AG09319 (cell line): Measurements from ENCODE around the gene LAMC2.
"Not testable (repeated sequence)": the region's sequence is repeated elsewhere in the genome, so short reads cannot be mapped to it uniquely, and the experiment has no call there.

Experiments
- DNase-seq: peaks from one replicate; pipeline ENCODE4 v3.0.0-alpha.2; 2010; ENCODE audit warnings: low read depth; ENCODE audit errors: extremely low read depth
- TF ChIP-seq, protein P1 (sequence below): IDR thresholded peaks from 2 replicates; pipeline ENCODE4 v1.5.1; 2011; ENCODE audit warnings: low read depth, mild to moderate bottlenecking, inconsistent platforms, low read length, moderate library complexity

LAMC2 gene

DNA sequence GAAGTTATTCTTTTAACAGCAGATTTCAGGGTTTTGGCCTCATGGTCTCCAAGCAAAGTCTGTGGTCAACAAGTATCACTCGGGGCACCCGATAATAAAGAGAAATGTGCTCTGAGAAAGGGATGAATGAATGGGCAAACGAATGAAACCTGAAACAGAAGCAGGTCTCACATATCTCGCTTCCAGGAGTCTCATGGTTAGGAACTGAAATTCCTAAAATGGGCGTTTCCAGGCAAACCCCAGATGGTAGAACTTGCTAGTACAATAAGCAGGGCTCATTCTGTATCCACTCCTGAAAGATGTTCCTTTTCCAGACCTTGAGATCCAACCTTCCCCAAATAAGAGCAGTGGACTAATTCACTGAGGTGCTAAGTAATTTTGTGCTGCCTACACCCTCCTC, 87.2 kb downstream of the LAMC2 start:
- TF ChIP-seq, protein P1, sequence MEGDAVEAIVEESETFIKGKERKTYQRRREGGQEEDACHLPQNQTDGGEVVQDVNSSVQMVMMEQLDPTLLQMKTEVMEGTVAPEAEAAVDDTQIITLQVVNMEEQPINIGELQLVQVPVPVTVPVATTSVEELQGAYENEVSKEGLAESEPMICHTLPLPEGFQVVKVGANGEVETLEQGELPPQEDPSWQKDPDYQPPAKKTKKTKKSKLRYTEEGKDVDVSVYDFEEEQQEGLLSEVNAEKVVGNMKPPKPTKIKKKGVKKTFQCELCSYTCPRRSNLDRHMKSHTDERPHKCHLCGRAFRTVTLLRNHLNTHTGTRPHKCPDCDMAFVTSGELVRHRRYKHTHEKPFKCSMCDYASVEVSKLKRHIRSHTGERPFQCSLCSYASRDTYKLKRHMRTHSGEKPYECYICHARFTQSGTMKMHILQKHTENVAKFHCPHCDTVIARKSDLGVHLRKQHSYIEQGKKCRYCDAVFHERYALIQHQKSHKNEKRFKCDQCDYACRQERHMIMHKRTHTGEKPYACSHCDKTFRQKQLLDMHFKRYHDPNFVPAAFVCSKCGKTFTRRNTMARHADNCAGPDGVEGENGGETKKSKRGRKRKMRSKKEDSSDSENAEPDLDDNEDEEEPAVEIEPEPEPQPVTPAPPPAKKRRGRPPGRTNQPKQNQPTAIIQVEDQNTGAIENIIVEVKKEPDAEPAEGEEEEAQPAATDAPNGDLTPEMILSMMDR: no peak
- no peak for DNase-seq

DNA sequence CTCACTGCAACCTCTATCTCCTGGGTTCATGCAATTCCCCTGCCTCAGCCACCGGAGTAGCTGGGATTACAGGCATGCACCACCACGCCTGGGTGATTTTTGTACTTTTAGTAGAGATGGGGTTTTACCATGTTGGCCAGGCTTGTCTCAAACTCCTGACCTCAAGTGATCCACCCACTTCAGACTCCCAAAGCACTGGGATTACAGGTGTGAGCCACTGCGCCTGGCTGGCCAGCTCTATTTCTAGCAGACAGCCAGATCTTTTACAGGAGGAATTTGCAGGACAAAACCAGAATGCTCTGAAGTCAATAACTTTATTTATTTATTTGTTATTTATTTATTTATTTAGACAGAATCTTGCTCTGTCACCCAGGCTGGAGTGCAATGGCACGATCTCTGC, 87.9 kb downstream of the LAMC2 start:
- DNase-seq: not testable (repeated sequence)

DNA sequence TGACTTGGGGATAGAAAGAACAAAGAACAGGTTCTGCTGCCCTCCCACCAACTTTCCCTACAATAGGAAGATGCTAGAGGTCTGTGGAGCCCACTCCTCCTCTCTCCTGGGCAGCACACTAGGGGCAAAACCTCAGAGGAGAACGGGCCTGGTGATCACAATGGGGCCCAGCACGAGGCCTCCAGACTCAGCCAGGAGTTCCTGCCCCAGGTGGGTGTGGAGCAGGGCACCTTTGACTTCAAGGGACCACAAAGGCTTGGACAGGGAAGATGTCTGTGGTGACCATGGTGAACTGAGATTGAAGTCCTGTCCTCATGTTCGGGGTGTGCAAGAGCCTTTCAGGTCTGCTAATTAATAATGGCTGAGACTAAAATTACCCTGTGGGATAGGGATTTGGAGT, 88.8 kb downstream of the LAMC2 start:
- no peak for DNase-seq
- TF ChIP-seq, protein P1: no peak

DNA sequence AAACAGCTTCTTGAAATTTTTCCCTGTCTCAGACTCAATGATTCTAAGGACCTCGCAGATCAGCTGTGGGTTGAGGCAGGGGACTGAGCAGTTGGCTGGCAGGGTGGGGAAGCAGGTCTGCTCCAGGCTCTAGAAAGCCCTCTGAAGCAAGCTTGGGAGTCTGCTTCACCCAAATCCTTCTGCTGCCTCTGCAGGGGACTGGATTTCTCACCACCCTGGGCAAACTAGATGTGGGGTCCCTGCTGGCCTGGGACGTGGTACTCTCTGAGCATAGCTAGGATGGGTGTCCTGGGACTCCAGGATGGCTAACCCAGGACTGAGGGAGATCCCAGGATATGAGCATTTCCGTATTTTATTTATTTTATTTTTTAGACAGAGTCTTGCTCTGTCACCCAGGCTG, 89.3 kb downstream of the LAMC2 start:
- TF ChIP-seq, protein P1: no peak
- DNase-seq: no peak

DNA sequence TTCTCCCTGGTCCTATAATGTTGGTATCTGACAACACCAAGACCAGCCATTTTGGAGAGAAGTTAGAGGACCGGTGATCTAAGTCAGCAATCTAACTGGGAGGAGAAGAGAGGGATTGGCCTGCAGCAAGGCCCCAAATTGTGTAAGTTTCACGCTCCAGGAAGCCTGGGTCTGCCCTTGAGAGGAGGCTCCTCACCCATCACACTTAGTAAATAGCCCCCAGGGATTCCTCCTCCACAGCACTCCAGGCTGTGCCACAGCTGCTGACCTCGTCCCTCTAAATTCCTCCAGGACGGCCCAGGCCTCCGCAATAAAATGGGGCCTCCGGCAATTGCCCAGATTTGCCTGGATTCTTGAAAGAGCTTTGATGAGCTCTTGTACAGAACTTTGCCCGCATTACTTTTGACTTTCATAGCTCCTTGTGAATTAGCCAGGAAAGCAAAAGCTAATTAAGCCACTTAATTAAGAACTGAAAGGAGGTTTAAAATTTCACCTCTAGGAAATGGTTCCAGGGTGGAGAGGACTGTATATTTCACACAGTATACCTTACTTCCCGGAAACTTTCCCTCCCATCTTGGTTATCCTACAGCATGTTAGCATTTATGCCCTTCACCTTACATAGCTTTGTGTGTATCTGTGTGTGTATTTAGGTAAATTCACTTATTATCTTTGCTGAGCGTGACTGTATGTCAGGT, 90.5 kb downstream of the LAMC2 start:
- no peak for DNase-seq
- TF ChIP-seq, protein P1: no peak

DNA sequence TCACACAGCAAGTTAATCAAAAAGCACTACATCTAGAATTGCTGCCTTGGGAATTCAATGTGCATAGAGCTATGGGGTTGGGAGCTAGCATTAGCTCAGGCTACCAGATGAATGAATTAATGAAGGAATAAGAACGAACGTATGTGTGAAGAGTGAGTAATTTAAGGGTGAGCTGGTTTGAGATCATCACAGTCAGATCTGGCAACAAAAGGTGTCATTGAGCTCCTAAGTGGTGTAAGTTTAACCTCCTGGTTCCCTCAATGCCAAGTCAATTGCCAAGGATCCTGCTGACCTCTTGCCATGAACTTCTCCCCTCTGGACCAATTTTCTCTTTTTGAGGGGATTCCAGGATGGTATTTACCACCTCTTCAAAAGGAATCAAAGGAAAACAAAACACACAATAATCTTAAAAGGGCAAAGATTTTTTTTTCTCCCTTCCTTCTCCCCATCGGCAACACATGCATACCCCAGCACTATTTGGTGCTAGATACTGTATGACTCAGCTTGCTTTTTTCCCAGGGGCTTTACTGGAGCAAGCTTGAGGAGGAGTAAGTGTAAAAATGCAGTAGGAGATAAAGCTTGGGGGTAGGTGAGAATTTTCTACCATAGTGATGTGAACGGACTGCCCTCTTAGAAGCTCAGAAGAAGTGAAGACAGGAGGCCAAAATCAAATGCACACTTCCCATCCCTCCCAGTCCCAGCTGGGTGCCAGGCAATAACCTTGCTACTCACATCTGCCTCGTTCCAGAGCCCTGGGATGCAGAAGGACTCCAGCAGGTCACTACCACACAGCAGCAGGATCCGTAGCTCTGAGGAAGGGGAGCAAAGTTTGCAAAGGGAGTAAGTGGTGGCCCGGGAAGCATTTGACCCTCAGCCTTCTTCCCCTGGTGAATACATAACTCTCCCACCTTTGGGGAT, 92.0 kb downstream of the LAMC2 start:
- TF ChIP-seq, protein P1: no peak

DNA sequence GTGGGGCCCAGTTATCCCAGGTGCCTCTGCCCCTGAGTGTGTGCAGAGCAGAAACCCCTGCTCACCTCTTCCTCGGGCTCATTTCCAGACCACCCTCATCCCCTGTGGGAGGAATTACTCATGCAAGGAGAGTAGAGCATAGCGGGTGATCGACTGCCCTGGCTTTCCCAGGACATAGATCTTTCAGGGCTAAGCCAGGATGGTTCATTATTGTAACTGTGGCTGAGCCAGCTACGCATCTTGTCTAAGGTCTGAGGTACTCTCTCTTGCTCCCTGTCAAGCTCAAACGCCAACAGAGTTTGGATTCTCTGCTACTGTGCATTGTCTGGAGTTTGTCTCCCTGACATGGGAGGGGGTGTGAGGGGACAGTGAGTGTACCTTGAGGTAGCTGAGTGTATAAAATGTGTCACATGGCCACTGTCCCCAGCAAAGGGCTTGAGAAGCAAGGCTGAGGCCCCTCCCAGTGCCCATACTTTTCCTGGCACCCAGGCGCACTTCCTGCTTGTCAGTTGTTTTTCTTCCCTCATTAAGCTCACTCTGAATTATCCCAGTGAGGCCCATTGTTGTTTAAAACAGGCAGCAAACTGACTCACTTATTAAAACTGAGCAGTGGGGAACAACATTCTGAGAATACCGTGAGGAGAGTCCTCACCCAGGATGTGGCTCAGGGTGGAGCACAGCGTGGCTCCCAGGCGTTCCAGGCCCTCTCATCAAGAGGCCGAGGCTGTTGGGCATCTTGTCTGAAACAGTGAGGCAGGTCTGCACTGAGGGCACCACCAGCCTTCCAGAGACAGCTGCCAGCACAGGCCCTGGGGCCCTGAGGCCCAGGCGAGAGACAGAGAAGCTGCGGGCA, 92.9 kb downstream of the LAMC2 start:
- DNase-seq: no peak
- TF ChIP-seq, protein P1: no peak

More for the DNA sequence above, 92.0 kb downstream of the LAMC2 start:
- no peak for DNase-seq
